Measurements from ENCODE around the gene NBDY.
A peak's percentile ranks its signal among the peaks of the same experiment; 100 is the strongest.

Gene NBDY

DNA sequence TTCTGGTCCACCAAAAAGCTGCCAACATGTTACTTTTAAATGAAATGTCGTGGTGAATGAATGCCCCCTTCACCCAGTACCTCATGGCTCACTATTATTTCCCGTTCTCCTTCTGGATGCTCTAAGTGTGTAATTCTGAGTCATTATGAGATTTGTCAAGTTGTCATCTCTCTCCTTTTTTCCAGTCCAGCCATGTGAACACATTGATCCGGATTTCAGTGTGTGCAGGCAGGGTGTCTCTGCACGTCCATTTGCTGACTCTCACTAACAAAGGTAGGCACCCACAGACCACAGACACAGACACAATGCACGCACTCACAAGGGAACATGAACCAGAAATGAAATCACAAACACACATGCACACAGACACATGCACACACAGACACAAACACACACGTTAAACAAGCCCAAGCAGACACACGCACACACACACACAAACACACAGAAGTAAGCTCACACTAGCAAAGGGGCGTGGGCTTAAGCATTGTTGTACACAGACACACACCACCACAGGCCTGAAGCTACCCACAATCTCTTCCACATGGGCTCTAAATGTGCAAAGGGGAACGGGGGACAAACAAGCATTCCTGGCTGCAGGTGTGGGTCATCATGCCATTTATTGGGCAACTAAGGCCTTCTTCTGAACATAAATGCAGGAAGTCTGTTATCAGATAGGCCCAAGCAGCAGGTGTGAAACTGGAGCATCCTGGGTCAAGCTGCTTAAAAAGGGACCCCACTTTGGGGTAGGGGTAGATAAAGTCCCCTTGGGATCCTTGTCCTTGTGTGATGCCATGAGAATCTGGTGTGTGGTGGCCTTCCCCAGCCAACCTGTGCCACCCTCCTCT lies 58.1 kb downstream of the NBDY start:
- no peak overlapping the region for H3K4me3 Mint-ChIP-seq
- H3K27ac Mint-ChIP-seq: no peak overlapping the region

DNA sequence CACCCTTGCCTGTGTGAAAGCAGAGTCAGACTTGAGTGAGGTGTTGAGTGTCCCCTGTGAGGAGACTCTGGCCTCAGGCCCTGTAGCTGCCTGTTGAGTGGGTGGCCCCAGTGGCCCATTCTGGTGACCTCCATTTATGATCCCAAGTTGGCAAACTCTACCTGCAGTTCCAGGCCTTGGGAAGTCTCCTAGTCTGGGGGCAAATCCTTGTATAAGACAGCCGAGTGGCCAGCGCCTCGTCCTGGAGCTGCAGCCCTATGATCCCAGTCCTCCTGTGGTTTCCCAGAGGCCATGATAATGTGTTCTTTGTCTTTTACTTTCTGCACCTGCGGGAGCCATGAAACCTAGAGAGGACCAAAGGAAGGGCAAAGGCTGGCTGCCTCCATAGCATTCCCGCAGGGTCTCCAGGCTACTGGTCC lies 58.7 kb downstream of the NBDY start:
- Mint-ChIP-seq H3K27ac (peak overlapping the region; percentile 29), H3K36me3 (ENCODE audit: low read depth) (peaks cover 73% of the 10 kb centered on the region), H3K9me3 (peaks cover 60% of the 10 kb centered on the region), H3K27me3 (ENCODE audit: low read depth, poor library complexity) (peaks cover 9% of the 10 kb centered on the region), H3K4me3 (no peak overlapping the region), H3K4me1 (peaks cover 23% of the 10 kb centered on the region)
- TF ChIP-seq, protein P1, sequence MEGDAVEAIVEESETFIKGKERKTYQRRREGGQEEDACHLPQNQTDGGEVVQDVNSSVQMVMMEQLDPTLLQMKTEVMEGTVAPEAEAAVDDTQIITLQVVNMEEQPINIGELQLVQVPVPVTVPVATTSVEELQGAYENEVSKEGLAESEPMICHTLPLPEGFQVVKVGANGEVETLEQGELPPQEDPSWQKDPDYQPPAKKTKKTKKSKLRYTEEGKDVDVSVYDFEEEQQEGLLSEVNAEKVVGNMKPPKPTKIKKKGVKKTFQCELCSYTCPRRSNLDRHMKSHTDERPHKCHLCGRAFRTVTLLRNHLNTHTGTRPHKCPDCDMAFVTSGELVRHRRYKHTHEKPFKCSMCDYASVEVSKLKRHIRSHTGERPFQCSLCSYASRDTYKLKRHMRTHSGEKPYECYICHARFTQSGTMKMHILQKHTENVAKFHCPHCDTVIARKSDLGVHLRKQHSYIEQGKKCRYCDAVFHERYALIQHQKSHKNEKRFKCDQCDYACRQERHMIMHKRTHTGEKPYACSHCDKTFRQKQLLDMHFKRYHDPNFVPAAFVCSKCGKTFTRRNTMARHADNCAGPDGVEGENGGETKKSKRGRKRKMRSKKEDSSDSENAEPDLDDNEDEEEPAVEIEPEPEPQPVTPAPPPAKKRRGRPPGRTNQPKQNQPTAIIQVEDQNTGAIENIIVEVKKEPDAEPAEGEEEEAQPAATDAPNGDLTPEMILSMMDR (IDR thresholded peaks at IDR 0.05): no peak
- no peak for DNase-seq

More for the DNA sequence above, 58.1 kb downstream of the NBDY start:
- Mint-ChIP-seq H3K27me3 (ENCODE audit: low read depth, poor library complexity) (peaks cover 9% of the 10 kb centered on the region), H3K4me1 (peaks cover 23% of the 10 kb centered on the region), H3K9me3 (peaks cover 58% of the 10 kb centered on the region), H3K36me3 (ENCODE audit: low read depth) (peaks cover 74% of the 10 kb centered on the region)
- TF ChIP-seq, protein P1 (IDR thresholded peaks at IDR 0.05): no peak
- DNase-seq: no peak

DNA sequence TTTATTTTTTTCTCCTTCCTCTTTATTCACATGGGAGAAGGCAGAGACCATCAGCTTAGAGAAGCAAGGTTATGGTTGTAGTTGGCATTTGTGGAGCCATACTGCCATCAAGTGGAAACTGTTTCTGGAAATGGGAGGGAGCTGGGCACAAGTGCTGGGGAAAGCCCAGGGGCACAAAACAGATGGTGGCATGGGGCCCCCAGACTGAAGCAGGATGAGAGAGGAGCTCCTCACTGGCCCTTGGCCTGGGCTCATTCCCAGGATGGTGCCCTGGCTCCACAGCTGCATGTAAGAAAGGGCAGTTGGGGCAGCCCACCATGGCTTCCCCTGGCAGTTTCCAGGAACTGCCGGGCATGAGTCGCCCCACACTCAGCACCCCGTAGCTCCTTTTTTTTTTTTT lies 59.2 kb downstream of the NBDY start:
- DNase-seq: no peak
- Mint-ChIP-seq H3K27me3 (ENCODE audit: low read depth, poor library complexity) (peaks cover 9% of the 10 kb centered on the region), H3K9me3 (peaks cover 58% of the 10 kb centered on the region), H3K27ac (no peak overlapping the region), H3K36me3 (ENCODE audit: low read depth) (peaks cover 69% of the 10 kb centered on the region), H3K4me3 (no peak overlapping the region), H3K4me1 (peaks cover 23% of the 10 kb centered on the region)
- TF ChIP-seq, protein P1 (IDR thresholded peaks at IDR 0.05): no peak

DNA sequence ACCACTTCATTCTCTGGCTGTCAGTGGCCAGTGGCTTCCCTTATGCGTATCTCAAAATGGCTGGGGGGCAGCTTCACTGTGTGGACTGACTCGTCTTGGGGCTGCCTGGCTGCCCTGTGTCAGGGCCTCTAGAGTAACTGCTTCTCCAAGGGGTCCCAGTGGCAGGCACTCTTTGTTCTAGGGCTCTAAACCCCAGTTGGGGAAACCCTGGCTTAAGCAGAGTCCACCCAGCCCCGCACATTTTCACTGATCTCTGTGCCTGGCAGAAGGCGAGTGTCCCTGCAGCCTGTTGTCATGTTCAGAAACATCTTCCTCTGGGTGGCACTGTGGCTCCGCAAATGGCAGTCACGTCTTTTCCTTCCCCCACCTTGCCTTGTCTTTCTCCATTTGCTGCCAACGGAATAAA lies 59.7 kb downstream of the NBDY start:
- no peak overlapping the region for H3K27ac Mint-ChIP-seq
- no peak for DNase-seq

DNA sequence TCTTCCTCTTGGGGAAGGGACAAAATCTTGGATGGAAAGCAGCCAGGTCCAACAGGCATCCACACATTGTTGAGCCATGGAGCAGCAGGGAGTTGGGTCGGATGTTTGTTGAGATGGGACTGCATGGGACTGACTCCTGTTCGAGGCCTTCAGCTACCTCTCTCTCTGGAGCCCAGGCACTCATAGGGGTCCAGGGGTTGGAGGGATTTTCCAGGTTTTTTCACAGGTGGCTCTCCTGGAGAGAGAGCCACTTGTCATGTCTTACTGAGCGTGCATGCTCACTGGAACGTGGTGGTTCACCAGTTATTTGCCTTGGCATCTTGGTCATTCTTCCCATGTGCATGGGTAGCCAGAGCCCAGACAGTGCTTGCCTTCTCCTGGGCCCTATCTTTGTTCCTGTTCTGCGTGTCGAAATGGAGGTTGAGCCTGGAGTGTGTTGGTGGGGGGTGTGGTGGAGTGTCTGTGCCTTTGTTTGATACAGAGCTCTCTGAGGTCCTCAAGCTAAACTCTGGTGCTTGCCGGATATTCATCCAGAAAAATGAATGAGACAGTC lies 60.6 kb downstream of the NBDY start:
- H3K4me1 Mint-ChIP-seq: peaks cover 14% of the 10 kb centered on the region
- peaks cover 66% of the 10 kb centered on the region for H3K36me3 Mint-ChIP-seq (ENCODE audit: low read depth)
- H3K27ac Mint-ChIP-seq: no peak overlapping the region
- no peak overlapping the region for H3K4me3 Mint-ChIP-seq
- TF ChIP-seq, protein P1 (IDR thresholded peaks at IDR 0.05): no peak
- DNase-seq: no peak
- peaks cover 57% of the 10 kb centered on the region for H3K9me3 Mint-ChIP-seq
- peaks cover 5% of the 10 kb centered on the region for H3K27me3 Mint-ChIP-seq (ENCODE audit: low read depth, poor library complexity)

More for the DNA sequence above, 59.7 kb downstream of the NBDY start:
- TF ChIP-seq, protein P1 (IDR thresholded peaks at IDR 0.05): no peak
- Mint-ChIP-seq H3K36me3 (ENCODE audit: low read depth) (peaks cover 65% of the 10 kb centered on the region), H3K4me3 (no peak overlapping the region), H3K27me3 (ENCODE audit: low read depth, poor library complexity) (peaks cover 5% of the 10 kb centered on the region), H3K9me3 (peaks cover 56% of the 10 kb centered on the region), H3K4me1 (peaks cover 20% of the 10 kb centered on the region)

Measured in nephron progenitor cell (in vitro differentiated cells).